ENCODE measurements around the gene LMNA. TPM values are rescaled to one million over a fixed set of nuclear protein-coding genes. Genes with fewer than 3 reads are reported as not detected.

Gene LMNA
- total and polyA plus RNA-seq, 2 donors (not counting 1 experiment from before 2014, with no cell fraction given): 19.4 to 28.7 TPM

GRCh38 chr1:156072251-156072650 is 42.3 kb upstream of the LMNA start:
- no peak overlapping the region for H2AFZ ChIP-seq (ENCODE audit: insufficient read depth, low read depth, low read length, poor library complexity, severe bottlenecking)
- H3K27ac ChIP-seq (ENCODE audit: low read length in 2 of 2): no peak overlapping the region
- no peak overlapping the region for H3K4me2 ChIP-seq (replicated peaks; ENCODE audit: low read depth, low read length, poor library complexity, severe bottlenecking)
- ATAC-seq (ENCODE audit: low read depth) (no peak), DNase-seq (no peak)
- H4K20me1 ChIP-seq (ENCODE audit: control insufficient read depth, insufficient read depth, low read length, poor library complexity, severe bottlenecking): no peaks in the 10 kb centered on the region
- Mint-ChIP-seq H3K27ac (no peak overlapping the region), H3K4me3 (no peak overlapping the region), H3K27me3 (no peaks in the 10 kb centered on the region), H3K4me1 (peaks cover 20% of the 10 kb centered on the region), H3K9me3 (ENCODE audit: insufficient read depth) (no peaks in the 10 kb centered on the region)
- H3K4me3 ChIP-seq (ENCODE audit: control extremely low read depth in 1 of 5, extremely low read depth in 1 of 5, insufficient read depth in 1 of 5, low read depth in 2 of 5, low read length in 4 of 5): no peak overlapping the region
- H3K9ac ChIP-seq (ENCODE audit: low read length): no peak overlapping the region
- H3K4me1 ChIP-seq (ENCODE audit: control insufficient read depth in 2 of 2, insufficient read depth in 2 of 2, low read length in 2 of 2): peaks cover 11 to 23% of the 10 kb centered on the region in 2 donors
- peaks cover 0 to 4% (median 1%) of the 10 kb centered on the region in 4 experiments for H3K27me3 ChIP-seq (replicated peaks in 1 of 4; ENCODE audit: control extremely low read depth in 1 of 4, control insufficient read depth in 3 of 4, insufficient read depth in 4 of 4, low read length in 3 of 4)
- H3K36me3 ChIP-seq (replicated peaks in 1 of 2; ENCODE audit: control extremely low read depth in 1 of 2, control insufficient read depth in 1 of 2, extremely low read depth in 1 of 2, insufficient read depth in 2 of 2, low read length in 1 of 2): no peaks in the 10 kb centered on the region
- intact Hi-C loops (cut with micrococcal nuclease): no loop called here
- POLR2A ChIA-PET: no interaction called here
- TF ChIP-seq CTCF (IDR thresholded peaks at IDR 0.05): no peak
- TF ChIP-seq EZH2 (IDR thresholded peaks at IDR 0.05; ENCODE audit: borderline replicate concordance, insufficient read depth, low read depth, low read length, poor library complexity, severe bottlenecking): no peak
- no peaks in the 10 kb centered on the region for H3K79me2 ChIP-seq (ENCODE audit: control insufficient read depth, insufficient read depth, low read length)
- CTCF ChIA-PET: no interaction called here
- 86% methylated on average over 2 of the region's 6 CpGs for WGBS (ENCODE audit: insufficient coverage)
- H3K9me3 ChIP-seq (ENCODE audit: control extremely low read depth in 1 of 3, control insufficient read depth in 2 of 3, insufficient read depth in 1 of 3, low read length in 2 of 3): peaks cover 0 to 4% (median 0%) of the 10 kb centered on the region in 3 donors

GRCh38 chr1:156073110-156073687 is 41.3 kb upstream of the LMNA start:
- Mint-ChIP-seq H3K9me3 (ENCODE audit: insufficient read depth) (no peaks in the 10 kb centered on the region), H3K4me1 (peaks cover 25% of the 10 kb centered on the region), H3K27me3 (no peaks in the 10 kb centered on the region), H3K4me3 (no peak overlapping the region), H3K27ac (no peak overlapping the region)
- no peak overlapping the region for H3K4me3 ChIP-seq (ENCODE audit: control extremely low read depth in 1 of 5, extremely low read depth in 1 of 5, insufficient read depth in 1 of 5, low read depth in 2 of 5, low read length in 4 of 5)
- POLR2A ChIA-PET: no interaction called here
- H3K9me3 ChIP-seq (ENCODE audit: control extremely low read depth in 1 of 3, control insufficient read depth in 2 of 3, insufficient read depth in 1 of 3, low read length in 2 of 3): peaks cover 0 to 4% (median 0%) of the 10 kb centered on the region in 3 donors
- H3K36me3 ChIP-seq (replicated peaks in 1 of 2; ENCODE audit: control extremely low read depth in 1 of 2, control insufficient read depth in 1 of 2, extremely low read depth in 1 of 2, insufficient read depth in 2 of 2, low read length in 1 of 2): no peaks in the 10 kb centered on the region
- H3K4me1 ChIP-seq (ENCODE audit: control insufficient read depth in 2 of 2, insufficient read depth in 2 of 2, low read length in 2 of 2): peaks cover 11 to 23% of the 10 kb centered on the region in 2 donors
- no peaks in the 10 kb centered on the region for H3K79me2 ChIP-seq (ENCODE audit: control insufficient read depth, insufficient read depth, low read length)
- no peak for DNase-seq
- intact Hi-C loops (cut with micrococcal nuclease): no loop called here
- TF ChIP-seq EZH2 (IDR thresholded peaks at IDR 0.05; ENCODE audit: borderline replicate concordance, insufficient read depth, low read depth, low read length, poor library complexity, severe bottlenecking): no peak
- no peak for TF ChIP-seq CTCF (IDR thresholded peaks at IDR 0.05)
- no peak overlapping the region for H3K27ac ChIP-seq (ENCODE audit: low read length in 2 of 2)
- H3K27me3 ChIP-seq (replicated peaks in 1 of 4; ENCODE audit: control extremely low read depth in 1 of 4, control insufficient read depth in 3 of 4, insufficient read depth in 4 of 4, low read length in 3 of 4): peaks cover 0 to 4% (median 1%) of the 10 kb centered on the region in 4 experiments
- no peak overlapping the region for H2AFZ ChIP-seq (ENCODE audit: insufficient read depth, low read depth, low read length, poor library complexity, severe bottlenecking)
- no peak overlapping the region for H3K4me2 ChIP-seq (replicated peaks; ENCODE audit: low read depth, low read length, poor library complexity, severe bottlenecking)
- H3K9ac ChIP-seq (ENCODE audit: low read length): no peak overlapping the region
- WGBS (ENCODE audit: insufficient coverage): 44% methylated on average over 1 of the region's 1 CpG
- ATAC-seq (ENCODE audit: low read depth): no peak
- H4K20me1 ChIP-seq (ENCODE audit: control insufficient read depth, insufficient read depth, low read length, poor library complexity, severe bottlenecking): no peaks in the 10 kb centered on the region
- CTCF ChIA-PET: interaction anchor here (0.5 to 1.0 kb wide), 2 partner anchors 11 to 23 kb away, joined by 4 to 5 read pairs; no protein-coding TSS in a partner anchor
